22Rv1 (cell line): ENCODE data around the gene DCAF7.

Experiments
- ZFX ChIP-seq: fragments of 450-650 bp; IDR thresholded peaks from 2 replicates; pipeline ENCODE4 v1.6.1; 2017; ENCODE audit warnings: antibody characterized with exemption, borderline replicate concordance
- TF ChIP-seq, protein P1 (sequence below): fragments of 450-650 bp; IDR thresholded peaks from 2 replicates; pipeline ENCODE4 v1.5.1; 2017; ENCODE audit warnings: mild to moderate bottlenecking

DNA sequence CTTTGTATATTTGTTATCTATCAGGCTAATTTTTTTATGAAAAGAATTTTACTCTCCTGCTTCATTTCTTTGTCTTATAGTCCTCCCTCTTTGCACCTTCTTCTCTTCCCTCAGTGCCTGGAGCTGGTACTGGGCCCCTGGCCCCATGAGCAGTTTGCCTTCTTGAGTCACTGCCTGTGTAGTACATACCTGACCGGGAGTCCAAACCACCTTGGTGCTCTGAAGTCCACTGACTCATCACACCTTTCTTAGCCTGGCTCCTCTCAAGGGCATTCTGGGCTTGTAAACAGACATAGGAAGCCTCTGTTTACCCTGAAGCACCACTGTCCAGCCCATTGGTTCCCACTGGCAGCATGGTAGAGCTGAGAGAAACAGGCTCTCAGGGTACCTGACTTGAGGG, 39.4 kb downstream of the DCAF7 start:
- TF ChIP-seq, protein P1, sequence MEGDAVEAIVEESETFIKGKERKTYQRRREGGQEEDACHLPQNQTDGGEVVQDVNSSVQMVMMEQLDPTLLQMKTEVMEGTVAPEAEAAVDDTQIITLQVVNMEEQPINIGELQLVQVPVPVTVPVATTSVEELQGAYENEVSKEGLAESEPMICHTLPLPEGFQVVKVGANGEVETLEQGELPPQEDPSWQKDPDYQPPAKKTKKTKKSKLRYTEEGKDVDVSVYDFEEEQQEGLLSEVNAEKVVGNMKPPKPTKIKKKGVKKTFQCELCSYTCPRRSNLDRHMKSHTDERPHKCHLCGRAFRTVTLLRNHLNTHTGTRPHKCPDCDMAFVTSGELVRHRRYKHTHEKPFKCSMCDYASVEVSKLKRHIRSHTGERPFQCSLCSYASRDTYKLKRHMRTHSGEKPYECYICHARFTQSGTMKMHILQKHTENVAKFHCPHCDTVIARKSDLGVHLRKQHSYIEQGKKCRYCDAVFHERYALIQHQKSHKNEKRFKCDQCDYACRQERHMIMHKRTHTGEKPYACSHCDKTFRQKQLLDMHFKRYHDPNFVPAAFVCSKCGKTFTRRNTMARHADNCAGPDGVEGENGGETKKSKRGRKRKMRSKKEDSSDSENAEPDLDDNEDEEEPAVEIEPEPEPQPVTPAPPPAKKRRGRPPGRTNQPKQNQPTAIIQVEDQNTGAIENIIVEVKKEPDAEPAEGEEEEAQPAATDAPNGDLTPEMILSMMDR: no peak
- TF ChIP-seq ZFX: no peak
